ENCODE results near the gene CGB3.

Gene CGB3

DNA sequence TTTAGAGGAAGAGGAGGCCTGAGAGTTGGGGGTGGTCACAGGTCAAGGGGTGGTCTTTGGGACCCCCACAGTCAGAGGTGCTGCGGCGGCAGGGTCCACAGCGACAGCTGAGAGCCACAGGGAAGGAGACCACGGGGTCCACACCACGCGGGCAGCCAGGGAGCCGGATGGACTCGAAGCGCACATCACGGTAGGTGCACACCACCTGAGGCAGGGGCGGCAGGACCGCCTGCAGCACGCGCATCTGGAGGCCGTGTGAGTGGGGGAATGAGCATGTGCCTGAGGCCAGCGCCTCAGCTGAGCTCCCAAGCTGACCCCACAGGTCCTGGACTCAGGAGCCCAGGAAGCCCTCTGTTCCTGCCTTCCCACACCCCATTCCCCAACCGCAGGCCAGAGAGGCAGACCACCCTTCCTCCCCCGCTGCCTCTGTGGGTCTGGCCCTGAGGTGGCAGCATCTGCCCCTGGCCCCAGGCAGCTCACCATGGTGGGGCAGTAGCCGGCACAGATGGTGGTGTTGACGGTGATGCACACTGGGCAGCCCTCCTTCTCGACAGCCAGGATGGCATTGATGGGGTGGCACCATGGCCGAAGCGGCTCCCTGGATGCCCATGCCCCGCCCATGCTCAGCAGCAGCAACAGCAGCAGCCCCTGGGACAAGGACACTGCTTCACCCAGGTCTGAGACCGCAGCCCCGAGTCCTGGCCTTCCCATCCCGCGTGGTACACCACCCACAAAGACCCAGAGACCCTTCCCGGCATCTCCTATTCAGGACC is 7.9 kb downstream of the CGB3 start:
- DNase-seq (ENCODE audit: low spot score), result no peak

DNA sequence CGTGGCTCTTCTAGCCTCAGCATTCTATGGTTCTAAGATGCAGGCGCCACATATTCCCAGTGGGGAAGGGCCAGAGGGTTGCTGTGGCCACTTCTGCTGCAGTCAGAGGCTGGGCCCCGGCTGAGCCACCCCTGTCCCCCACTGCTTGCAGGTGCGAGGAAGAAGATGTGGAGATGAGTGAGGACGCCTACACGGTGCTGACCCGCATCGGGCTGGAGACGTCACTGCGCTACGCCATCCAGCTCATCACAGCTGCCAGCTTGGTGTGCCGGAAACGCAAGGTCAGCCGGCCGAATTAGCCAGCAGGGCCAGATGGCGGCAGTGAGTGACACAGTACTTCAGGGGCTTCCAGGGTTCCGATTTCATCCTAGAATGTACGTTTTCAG is 9.3 kb downstream of the CGB3 start:
- no peak for DNase-seq (ENCODE audit: low spot score)

DNA sequence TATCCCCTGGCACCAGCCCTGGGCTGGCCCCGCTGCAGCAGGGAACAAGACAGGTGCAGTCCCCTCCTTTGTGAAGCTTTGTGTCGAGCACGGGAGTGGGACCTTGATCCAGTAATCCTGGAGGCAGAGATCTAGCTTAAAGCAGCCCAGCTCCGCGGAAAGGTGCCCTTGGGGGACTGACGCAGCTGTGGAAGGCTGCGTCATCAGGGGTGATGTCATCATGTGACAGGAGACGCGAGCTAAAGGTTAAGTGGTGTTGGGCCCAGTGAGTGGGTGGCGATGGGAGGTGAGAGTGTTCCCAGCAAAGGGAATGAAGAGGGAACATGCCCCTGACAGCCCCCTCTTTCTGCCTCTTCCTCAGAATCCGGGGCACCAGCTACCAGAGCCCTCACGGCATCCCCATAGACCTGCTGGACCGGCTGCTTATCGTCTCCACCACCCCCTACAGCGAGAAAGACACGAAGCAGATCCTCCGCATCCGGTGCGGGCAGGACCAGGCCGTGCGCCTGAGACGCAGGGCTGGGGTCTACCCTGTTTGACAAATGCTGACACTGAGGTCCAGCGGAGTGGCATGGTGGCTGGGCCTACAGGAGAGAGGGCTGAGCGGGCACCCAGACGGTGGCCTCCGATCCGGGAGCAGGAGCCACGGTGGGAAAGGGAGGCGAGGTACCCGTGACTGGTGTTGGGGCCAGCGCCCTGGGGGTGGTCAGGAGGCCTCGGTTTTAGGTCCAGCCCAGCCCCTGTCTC is 9.8 kb downstream of the CGB3 start:
- DNase-seq (ENCODE audit: low spot score), result no peak

DNA sequence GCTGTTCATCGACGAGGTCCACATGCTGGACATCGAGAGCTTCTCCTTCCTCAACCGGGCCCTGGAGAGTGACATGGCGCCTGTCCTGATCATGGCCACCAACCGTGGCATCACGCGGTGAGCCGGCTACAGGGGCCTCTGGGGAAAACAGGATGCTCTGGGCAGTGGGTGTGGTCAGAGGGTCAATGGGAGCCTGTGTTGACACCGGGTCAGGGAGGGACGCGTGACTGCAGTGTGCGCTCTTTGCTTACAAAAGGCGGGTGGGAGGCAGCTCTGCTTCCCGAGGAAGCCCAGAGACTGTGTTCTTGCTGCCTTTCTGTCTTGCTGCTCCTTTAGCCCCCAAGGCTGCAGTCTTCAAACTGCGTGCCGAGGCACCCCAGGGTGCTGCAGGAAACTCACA is 12.9 kb downstream of the CGB3 start:
- no peak for DNase-seq (ENCODE audit: low spot score)

GRCh38 chr19:49010453-49010852 is 13.7 kb downstream of the CGB3 start:
- no peak for DNase-seq (ENCODE audit: low spot score)

GRCh38 chr19:49009828-49010227 is 14.3 kb downstream of the CGB3 start:
- no peak for DNase-seq (ENCODE audit: low spot score)

- DNase-seq (ENCODE audit: low spot score), result no peak
Measured at GRCh38 chr19:49006905-49007304, 17.2 kb downstream of the CGB3 start.

DNA sequence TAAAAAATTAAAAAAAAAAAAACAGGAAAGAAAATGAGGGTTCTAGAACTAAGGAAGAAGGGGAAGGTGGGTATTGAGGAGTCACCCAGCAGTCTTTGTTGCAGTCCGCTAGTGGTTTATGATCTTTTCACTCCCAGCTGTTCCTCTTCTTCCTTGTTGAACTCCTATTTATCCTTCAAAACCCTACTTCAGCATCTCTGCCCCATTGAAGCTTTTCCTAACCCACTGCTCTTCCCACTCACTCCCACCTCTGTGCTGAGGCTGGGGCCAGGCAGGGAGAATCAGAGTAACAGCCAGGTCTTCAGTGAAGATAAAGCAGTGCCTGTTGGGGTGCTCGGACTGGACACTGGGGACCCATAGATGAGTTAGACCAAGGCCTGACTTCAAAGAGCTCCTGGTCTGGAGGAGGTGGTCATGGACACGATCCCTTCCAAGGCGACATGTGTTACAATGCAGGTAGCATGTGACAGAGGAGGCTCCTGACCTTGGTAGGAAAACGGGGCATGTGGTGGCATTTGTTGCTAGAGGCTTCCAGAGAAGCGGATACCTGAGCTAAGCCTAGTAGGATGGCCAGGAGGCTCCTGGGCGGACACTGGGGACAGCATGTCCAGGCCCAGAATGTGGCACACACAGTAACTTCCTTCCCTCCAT is 19.0 kb downstream of the CGB3 start:
- no peak for DNase-seq (ENCODE audit: low spot score)

GRCh38 chr19:49004133-49004532 is 20.0 kb downstream of the CGB3 start:
- DNase-seq (ENCODE audit: low spot score), result no peak

GRCh38 chr19:48999481-49000325 is 24.4 kb downstream of the CGB3 start:
- DNase-seq (ENCODE audit: low spot score), result no peak

DNA sequence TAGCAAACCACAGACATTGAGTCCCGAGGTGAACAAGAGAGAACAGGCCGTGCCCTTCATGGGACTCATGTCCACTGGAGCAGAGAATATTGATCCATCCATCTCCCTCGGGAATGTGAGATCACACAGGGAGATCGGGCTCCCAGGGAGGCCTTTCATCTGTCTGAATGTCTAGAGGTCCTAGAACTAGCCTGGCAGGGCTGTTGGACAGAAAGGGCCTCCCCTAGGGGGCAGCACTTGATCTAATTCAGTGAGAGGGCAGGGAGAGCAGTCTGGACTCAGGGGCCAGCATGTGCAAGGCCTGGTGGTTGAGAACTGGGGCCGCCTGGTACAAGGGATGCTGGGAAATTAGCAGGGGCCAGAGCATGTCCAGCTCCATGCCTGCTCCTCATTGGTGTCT is 26.2 kb downstream of the CGB3 start:
- DNase-seq (ENCODE audit: low spot score), result peak; percentile 54

GRCh38 chr19:48994035-48994386 is 30.1 kb downstream of the CGB3 start:
- no peak for DNase-seq (ENCODE audit: low spot score)

- peak; percentile 97 for DNase-seq (ENCODE audit: low spot score)
Measured at GRCh38 chr19:48993175-48994034, 30.7 kb downstream of the CGB3 start, which contains the start of the genes GYS1 and RUVBL2. Gene GYS1, minus strand, starts transcription at chr19:48993309. Its CDS starts 197 bp downstream, at chr19:48993112. Gene RUVBL2, plus strand, starts transcription at chr19:48993887. Its CDS starts 25 bp downstream, at chr19:48993912.

DNA sequence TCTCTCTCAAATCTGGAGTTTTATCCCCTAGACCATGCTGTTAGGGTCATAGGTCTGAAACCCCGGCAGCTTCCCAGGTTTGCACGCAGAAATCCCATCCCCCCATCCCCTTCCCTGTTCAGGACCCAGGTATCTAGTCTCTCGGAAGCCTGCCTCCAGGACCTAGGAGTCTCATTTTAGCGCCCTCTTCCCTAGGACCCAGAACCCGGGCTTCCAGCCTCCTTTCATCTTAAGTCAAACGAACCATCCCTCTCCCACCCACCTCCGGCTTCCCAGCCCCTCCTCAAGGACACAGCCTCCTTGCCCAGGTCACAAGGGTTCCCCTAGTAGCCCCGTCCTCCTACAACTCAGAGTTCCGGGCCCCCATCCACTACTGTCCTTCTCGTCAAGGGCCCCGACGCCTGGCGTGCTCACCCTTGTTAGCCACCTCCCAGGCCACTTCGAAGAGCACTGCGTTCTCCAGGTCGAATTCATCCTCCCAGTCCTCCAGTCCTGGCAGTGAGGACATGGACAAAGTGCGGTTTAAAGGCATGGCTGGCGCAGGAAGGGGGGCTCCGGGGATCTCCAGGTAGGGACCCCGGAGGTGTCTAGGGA is 31.5 kb downstream of the CGB3 start:
- no peak for DNase-seq (ENCODE audit: low spot score)

DNA sequence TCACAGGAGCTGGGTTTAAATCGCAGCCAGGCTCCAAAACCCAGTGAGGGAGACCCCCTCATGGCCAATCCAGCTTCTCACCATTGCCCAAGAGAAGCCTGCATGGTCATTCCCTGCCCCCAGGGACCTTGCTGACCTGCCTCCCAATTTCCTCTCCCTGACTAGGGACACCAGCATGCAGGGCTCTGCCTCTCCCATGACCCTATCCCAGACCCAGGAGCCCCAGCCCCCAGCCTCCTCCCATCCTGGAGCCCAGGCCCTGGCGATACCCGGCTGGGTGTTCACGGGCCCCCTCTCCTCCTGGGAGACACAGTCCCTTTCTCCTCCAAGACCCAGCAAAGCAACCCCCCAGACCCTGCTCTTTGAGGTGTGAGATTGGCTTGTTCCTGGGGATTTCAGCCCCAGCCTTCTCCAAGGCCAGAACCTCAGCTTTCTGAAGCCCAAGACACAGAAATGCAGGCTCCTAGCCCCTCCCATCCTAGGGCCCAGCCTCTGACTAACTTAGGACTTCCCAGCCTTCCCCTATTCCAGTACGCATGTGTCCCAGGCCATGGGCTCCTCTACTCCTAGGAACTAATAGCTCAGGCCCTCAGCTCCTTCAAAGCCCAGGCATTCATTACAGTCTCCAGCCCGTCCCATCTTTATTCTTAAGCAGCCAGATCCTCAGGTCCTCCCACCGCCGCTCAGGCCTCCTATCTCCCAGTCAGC is 32.1 kb downstream of the CGB3 start:
- DNase-seq (ENCODE audit: low spot score), result peak; percentile 31

DNA sequence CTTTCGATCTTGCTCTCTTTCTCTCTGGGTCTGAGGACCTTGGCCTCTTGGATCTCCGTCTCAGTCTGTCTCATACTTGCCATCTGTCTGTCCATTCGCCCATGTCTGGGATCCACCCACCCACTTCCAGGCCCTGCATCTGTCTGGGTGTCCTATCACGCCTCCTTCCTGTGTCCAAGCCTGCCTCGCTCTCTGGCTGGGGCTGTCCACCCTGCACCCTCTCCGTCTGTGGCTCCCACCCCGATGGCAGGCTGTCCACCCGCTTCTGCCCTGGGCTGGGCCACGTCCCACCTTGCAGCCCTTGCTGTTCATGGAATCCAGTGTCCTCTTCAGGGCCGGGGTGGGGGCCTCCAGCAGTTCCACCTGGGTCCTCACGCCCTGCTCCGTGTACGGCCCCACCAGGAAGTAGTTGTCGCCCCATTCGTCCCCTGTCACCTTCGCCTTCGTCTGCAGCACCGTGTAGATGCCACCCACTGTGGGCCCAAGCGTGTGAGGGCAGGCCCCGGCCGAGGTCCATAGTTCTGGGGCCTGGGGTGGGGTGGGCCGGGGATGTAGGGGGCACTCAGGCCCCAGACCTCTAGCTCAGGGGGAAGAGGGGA is 33.0 kb downstream of the CGB3 start:
- no peak for DNase-seq (ENCODE audit: low spot score)

GRCh38 chr19:48990400-48990799 is 33.7 kb downstream of the CGB3 start:
- no peak for DNase-seq (ENCODE audit: low spot score)

DNA sequence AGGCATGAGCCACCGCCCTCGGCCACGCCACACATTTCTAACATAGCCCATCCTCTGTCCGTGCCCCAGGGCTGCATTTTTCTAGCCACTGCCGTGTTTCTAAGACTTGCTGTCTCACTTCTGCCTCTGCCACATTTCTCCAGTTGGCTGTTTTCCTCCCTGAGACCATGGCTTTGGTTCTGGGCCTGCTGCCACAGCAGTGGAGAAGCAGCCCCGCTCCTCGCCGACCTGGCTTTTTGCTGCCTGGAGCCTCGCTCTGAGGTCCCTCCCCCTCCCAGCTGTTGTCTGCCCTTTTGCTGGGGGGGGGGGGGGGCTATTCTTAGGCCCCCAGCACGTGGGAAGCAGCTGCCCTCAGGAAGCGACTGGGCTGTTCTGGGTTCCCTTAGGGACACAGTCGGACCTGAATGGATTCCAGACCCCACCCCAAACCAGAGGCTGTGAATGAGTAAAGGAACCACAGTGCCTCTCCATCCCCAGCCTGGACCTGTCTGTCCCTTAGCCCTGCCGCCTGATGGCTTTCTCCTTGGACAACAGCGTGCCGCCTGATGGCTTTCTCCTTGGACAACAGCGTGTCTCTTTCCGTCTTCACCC is 34.3 kb downstream of the CGB3 start:
- DNase-seq (ENCODE audit: low spot score), result no peak

DNA sequence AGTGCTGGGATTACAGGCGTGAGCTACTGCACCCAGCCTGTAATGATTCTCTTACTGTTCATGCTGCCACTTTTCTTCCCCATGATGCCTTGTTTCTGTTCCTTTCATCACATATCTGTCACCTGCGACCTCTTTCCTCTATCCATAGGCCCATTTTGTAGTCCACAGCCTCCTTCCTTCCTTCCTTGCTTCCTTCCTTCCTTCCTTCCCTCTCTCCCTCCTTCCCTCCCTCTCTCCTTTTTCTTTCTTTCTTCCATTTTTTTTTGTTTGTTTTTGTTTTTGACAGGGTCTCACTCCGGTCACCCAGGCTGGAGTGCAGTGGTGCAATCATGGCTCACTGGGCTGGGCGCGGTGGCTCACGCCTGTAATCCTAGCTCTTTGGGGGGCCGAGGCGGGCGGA is 35.3 kb downstream of the CGB3 start:
- DNase-seq (ENCODE audit: low spot score), result no peak
